IgD-negative memory B cell (primary cell): ENCODE measurements around the gene RASAL1. TPM values are rescaled to one million over a fixed set of nuclear protein-coding genes. Genes with fewer than 3 reads are reported as not detected.
A peak's percentile ranks its signal among the peaks of the same experiment; 100 is the strongest.

ENCODE experiments used
- H3K27ac Mint-ChIP-seq, 3 donors: one replicate each; pipeline ENCODE4 v1.8.0; 2020 to 2022; ENCODE audit warnings: mild to moderate bottlenecking in 3 of 3, mixed read lengths in 3 of 3, moderate library complexity in 1 of 3
- H3K27me3 Mint-ChIP-seq: one replicate; pipeline ENCODE4 v1.8.0; 2021; ENCODE audit warnings: mixed read lengths
- H3K36me3 Mint-ChIP-seq: one replicate; pipeline ENCODE4 v1.8.0; 2020; ENCODE audit warnings: mild to moderate bottlenecking, mixed read lengths
- H3K4me1 Mint-ChIP-seq, 3 donors: one replicate each; pipeline ENCODE4 v1.8.0; 2020 to 2022; ENCODE audit warnings: mixed read lengths in 3 of 3, mild to moderate bottlenecking in 1 of 3
- H3K4me3 Mint-ChIP-seq, 4 donors: one replicate each; pipeline ENCODE4 v1.8.0; 2020 to 2022; ENCODE audit warnings: mild to moderate bottlenecking in 4 of 4, mixed read lengths in 4 of 4, moderate library complexity in 3 of 4
- H3K9me3 Mint-ChIP-seq, 3 donors: one replicate each; pipeline ENCODE4 v1.8.0; 2020 to 2021; ENCODE audit warnings: mixed read lengths in 3 of 3, mild to moderate bottlenecking in 1 of 3
- polyA plus RNA-seq: library from polyadenylated mRNA; unstranded; fragments of 300-500 nt; fragmentation: Illumina TruSeq; gene quantifications from one replicate; pipeline ENCODE4 v1.2.3, GENCODE V29; 2021

The RASAL1 gene
- polyA plus RNA-seq, 1 donor from 2014 or later = not detected

GRCh38 chr12:113093409-113094101 lies 42.0 kb downstream of the RASAL1 start:
- no peak overlapping the region for H3K4me3 Mint-ChIP-seq

GRCh38 chr12:113092607-113093408 lies 42.8 kb downstream of the RASAL1 start:
- Mint-ChIP-seq H3K4me1 (peaks cover 27 to 50% (median 41%) of the 10 kb centered on the region in 3 donors), H3K27ac (peak overlapping the region in 2 of 3 donors; percentile 10 to 84), H3K9me3 (no peaks in the 10 kb centered on the region), H3K4me3 (peak overlapping the region in 3 of 4 donors; percentile 41 to 89 (median 88)), H3K36me3 (no peaks in the 10 kb centered on the region), H3K27me3 (no peaks in the 10 kb centered on the region)

More at GRCh38 chr12:113093409-113094101, 42.0 kb downstream of the RASAL1 start:
- no peaks in the 10 kb centered on the region for H3K9me3 Mint-ChIP-seq
- peaks cover 3% of the 10 kb centered on the region for H3K36me3 Mint-ChIP-seq
- peak overlapping the region in 1 of 3 donors; percentile 23 for H3K27ac Mint-ChIP-seq
- no peaks in the 10 kb centered on the region for H3K27me3 Mint-ChIP-seq
- H3K4me1 Mint-ChIP-seq = peaks cover 28 to 46% (median 34%) of the 10 kb centered on the region in 3 donors

GRCh38 chr12:113091506-113091905 lies 44.1 kb downstream of the RASAL1 start:
- Mint-ChIP-seq H3K4me1 (peaks cover 38 to 56% (median 42%) of the 10 kb centered on the region in 3 donors), H3K27me3 (no peaks in the 10 kb centered on the region), H3K9me3 (no peaks in the 10 kb centered on the region)

DNA sequence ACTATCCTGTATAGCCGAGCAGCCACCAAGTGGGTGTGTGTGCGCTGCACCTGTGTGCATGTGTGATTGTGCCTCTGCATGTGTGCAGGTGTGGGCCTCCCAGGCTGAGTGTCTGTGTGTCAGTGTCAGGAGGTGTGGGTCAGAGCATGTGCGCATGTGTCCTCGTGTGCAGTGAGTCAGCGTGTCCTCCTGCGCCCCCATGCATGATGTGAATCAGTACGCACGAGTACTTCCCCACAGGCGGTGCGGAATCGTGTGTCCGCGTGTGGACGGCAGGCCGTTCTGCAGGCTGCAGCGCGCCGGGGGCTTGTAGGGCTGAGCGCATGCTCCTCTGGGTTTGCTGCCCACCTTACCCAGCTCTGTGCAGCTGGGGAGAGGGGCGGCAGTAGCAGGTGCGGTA lies 44.8 kb downstream of the RASAL1 start:
- peaks cover 42 to 60% (median 50%) of the 10 kb centered on the region in 3 donors for H3K4me1 Mint-ChIP-seq
- H3K36me3 Mint-ChIP-seq = no peaks in the 10 kb centered on the region
- H3K27ac Mint-ChIP-seq = peak overlapping the region in 1 of 3 donors; percentile 48
- no peaks in the 10 kb centered on the region for H3K27me3 Mint-ChIP-seq
- H3K9me3 Mint-ChIP-seq = no peaks in the 10 kb centered on the region
- no peak overlapping the region for H3K4me3 Mint-ChIP-seq

More at GRCh38 chr12:113091506-113091905, 44.1 kb downstream of the RASAL1 start:
- no peaks in the 10 kb centered on the region for H3K36me3 Mint-ChIP-seq
- peak overlapping the region in 1 of 3 donors; percentile 36 for H3K27ac Mint-ChIP-seq
- peak overlapping the region in 1 of 4 donors; percentile 32 for H3K4me3 Mint-ChIP-seq

GRCh38 chr12:113089839-113090238 lies 45.7 kb downstream of the RASAL1 start:
- Mint-ChIP-seq H3K27me3 (no peaks in the 10 kb centered on the region), H3K27ac (peak overlapping the region; percentile 21 to 34 (median 26)), H3K9me3 (no peaks in the 10 kb centered on the region)

DNA sequence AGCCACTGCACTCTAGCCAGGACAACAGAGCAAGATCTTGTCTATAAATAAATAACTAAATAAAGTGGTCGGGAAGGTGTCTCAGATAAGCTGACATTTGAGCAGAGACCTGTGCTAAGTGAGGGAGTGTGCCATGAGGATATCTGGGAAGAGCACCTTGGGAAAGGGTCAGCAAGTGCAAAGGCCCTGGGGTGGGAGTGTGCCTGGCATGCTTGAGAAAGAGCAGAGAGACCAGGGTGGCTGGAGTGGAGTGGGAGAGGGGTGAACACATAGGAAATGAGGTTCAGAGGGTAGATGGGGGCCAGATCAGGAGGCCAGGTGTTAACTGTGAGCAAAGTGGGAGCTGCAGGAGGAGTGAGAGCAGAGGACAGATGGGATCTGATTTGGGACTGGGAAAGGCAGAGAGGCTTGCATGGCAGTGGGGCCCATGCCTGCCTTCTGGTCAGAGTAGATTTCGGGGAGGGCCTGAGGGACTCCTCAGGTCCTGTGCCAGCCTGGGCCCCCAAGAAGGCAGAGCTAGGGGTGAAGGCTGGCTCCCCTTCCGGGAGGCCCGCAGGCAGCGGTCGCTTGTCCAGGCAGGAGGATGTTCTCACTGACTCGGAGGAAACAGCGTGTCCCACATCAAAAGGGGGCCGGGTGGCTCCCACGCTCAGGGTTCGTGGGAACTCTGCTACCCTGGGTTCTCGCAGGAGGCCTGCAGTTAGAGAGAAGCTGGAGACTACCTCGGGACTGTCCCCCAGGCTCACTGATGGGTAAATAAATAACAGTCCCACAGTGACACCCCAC lies 46.4 kb downstream of the RASAL1 start:
- Mint-ChIP-seq H3K36me3 (no peaks in the 10 kb centered on the region), H3K27me3 (no peaks in the 10 kb centered on the region), H3K27ac (peak overlapping the region in 2 of 3 donors; percentile 33 to 63), H3K4me3 (peak overlapping the region in 2 of 4 donors; percentile 61 to 69), H3K9me3 (no peaks in the 10 kb centered on the region), H3K4me1 (peaks cover 49 to 67% (median 54%) of the 10 kb centered on the region in 3 donors)

More at GRCh38 chr12:113089839-113090238, 45.7 kb downstream of the RASAL1 start:
- Mint-ChIP-seq H3K4me1 (peaks cover 49 to 67% (median 55%) of the 10 kb centered on the region in 3 donors), H3K4me3 (peak overlapping the region in 1 of 4 donors; percentile 44), H3K36me3 (no peaks in the 10 kb centered on the region)

DNA sequence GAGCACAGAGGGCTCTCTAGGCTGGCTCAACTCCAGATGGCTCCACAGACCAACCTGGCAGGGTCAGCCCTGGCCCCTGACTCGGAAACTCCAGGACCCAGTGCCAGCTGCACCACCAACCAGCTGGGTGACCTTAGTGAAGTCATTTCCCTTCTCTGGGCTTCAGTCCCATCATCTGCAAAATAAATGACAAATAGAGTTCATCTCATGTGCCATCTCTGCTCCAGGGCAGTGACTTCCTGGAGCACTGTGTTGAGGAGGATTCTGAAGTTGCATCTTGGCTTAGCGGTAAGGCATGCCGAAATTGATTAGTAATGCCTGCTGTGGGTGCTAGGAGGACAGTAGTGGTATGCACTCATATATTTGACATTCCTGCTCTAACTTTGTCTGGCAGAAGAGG lies 47.5 kb downstream of the RASAL1 start:
- Mint-ChIP-seq H3K9me3 (no peaks in the 10 kb centered on the region), H3K4me3 (peak overlapping the region in 2 of 4 donors; percentile 2 to 50), H3K27me3 (no peaks in the 10 kb centered on the region), H3K4me1 (peaks cover 49 to 69% (median 56%) of the 10 kb centered on the region in 3 donors), H3K36me3 (peaks cover 3% of the 10 kb centered on the region), H3K27ac (no peak overlapping the region)

DNA sequence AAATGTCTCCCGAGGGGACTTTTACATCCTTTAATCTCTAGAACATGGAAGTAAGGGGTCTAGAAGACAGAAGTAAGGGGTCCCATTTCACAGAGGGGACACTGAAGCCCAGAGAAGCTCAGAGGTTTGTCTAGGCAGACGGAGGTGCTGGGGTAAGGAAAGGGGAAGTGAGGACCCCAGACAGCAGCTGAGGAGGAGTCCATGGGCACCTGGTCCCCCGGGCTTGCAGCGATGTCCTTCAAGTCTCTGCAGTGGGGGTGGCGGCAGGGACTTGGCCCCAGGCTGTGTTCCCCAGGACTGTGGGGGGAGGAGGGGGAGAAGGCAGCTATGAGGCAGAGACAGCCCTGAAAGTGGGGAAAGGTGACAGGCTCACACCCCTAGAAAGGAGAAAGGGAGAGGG lies 48.4 kb downstream of the RASAL1 start:
- H3K27me3 Mint-ChIP-seq = peaks cover 1% of the 10 kb centered on the region

GRCh38 chr12:113086249-113087164 lies 49.1 kb downstream of the RASAL1 start:
- H3K4me3 Mint-ChIP-seq = peak overlapping the region; percentile 49 to 91 (median 77)
- H3K4me1 Mint-ChIP-seq = peaks cover 41 to 55% (median 42%) of the 10 kb centered on the region in 3 donors
- H3K9me3 Mint-ChIP-seq = no peaks in the 10 kb centered on the region
- H3K27ac Mint-ChIP-seq = peak overlapping the region; percentile 40 to 96 (median 47)
- H3K27me3 Mint-ChIP-seq = peaks cover 1% of the 10 kb centered on the region
- H3K36me3 Mint-ChIP-seq = peaks cover 6% of the 10 kb centered on the region

More for the DNA sequence above, 48.4 kb downstream of the RASAL1 start:
- no peaks in the 10 kb centered on the region for H3K9me3 Mint-ChIP-seq
- H3K4me1 Mint-ChIP-seq = peaks cover 46 to 62% (median 48%) of the 10 kb centered on the region in 3 donors
- H3K36me3 Mint-ChIP-seq = peaks cover 6% of the 10 kb centered on the region
- H3K4me3 Mint-ChIP-seq = peak overlapping the region; percentile 9 to 91 (median 77)
- peak overlapping the region in 2 of 3 donors; percentile 40 to 96 for H3K27ac Mint-ChIP-seq

DNA sequence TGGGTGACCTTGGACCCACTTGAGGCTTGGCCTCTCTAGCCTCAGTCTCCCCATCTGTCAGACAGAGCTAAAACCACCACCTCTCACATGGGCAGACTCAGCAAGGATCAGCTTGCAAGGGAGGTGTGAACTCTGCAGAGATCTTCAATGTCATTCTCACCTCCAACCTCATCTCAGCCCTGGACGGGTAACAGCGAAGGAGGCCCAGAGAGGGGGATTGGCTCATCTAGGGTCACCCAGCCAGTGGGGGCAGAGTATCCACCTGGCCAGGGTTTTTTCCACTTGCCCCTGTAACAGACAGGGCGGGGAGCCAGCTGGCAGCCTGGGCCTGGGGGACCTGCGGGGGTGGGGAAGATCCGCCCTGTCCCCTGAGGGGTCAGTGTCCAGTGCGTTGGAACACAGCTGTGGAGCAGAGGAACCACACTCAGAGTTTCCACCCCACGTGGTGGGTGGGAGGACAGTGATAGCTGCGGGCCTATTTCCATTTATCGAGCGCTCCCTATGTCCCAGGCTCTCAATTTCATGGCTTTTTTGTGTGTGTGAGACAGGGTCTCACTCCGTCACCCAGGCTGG lies 51.6 kb downstream of the RASAL1 start:
- peak overlapping the region in 1 of 4 donors; percentile 39 for H3K4me3 Mint-ChIP-seq
- H3K36me3 Mint-ChIP-seq = peaks cover 6% of the 10 kb centered on the region
- H3K27me3 Mint-ChIP-seq = peaks cover 3% of the 10 kb centered on the region
- H3K4me1 Mint-ChIP-seq = peaks cover 29 to 48% (median 42%) of the 10 kb centered on the region in 3 donors
- H3K9me3 Mint-ChIP-seq = no peaks in the 10 kb centered on the region
- no peak overlapping the region for H3K27ac Mint-ChIP-seq

- Mint-ChIP-seq H3K27ac (peak overlapping the region in 1 of 3 donors; percentile 83), H3K36me3 (peaks cover 6% of the 10 kb centered on the region), H3K9me3 (no peaks in the 10 kb centered on the region), H3K4me1 (peaks cover 24 to 50% (median 38%) of the 10 kb centered on the region in 3 donors), H3K27me3 (peaks cover 3% of the 10 kb centered on the region), H3K4me3 (no peak overlapping the region)
Measured at GRCh38 chr12:113082486-113083148, 52.9 kb downstream of the RASAL1 start.

- peaks cover 6% of the 10 kb centered on the region for H3K36me3 Mint-ChIP-seq
- H3K27ac Mint-ChIP-seq = peak overlapping the region in 1 of 3 donors; percentile 13
- peaks cover 3% of the 10 kb centered on the region for H3K27me3 Mint-ChIP-seq
- H3K4me1 Mint-ChIP-seq = peaks cover 24 to 45% (median 33%) of the 10 kb centered on the region in 3 donors
- peak overlapping the region in 1 of 4 donors; percentile 14 for H3K4me3 Mint-ChIP-seq
- H3K9me3 Mint-ChIP-seq = no peaks in the 10 kb centered on the region
Measured at GRCh38 chr12:113081873-113082272, 53.7 kb downstream of the RASAL1 start.

- H3K27me3 Mint-ChIP-seq = peaks cover 4% of the 10 kb centered on the region
- H3K4me3 Mint-ChIP-seq = peak overlapping the region in 2 of 4 donors; percentile 2 to 58
Measured at GRCh38 chr12:113077859-113078255, 57.7 kb downstream of the RASAL1 start.

More at GRCh38 chr12:113077859-113078255, 57.7 kb downstream of the RASAL1 start:
- Mint-ChIP-seq H3K27ac (no peak overlapping the region), H3K9me3 (no peaks in the 10 kb centered on the region), H3K36me3 (peaks cover 2% of the 10 kb centered on the region), H3K4me1 (peaks cover 33 to 62% (median 49%) of the 10 kb centered on the region in 3 donors)
